Liver (tissue), 2 donors: ENCODE data around the gene GLI3.

Experiments used
- TF ChIP-seq, protein P1 (sequence below): fragments of 150-350 bp; IDR thresholded peaks from 2 replicates; pipeline ENCODE4 v1.5.1; 2017; ENCODE audit warnings: improper control_type of control experiment, low read depth, low read length; ENCODE audit not compliant: missing input control
- TF ChIP-seq, protein P2 (sequence below): IDR thresholded peaks from 2 replicates; pipeline ENCODE4 v1.6.1; 2016; ENCODE audit warnings: antibody characterized with exemption, mild to moderate bottlenecking
- donor health status: healthy.

DNA sequence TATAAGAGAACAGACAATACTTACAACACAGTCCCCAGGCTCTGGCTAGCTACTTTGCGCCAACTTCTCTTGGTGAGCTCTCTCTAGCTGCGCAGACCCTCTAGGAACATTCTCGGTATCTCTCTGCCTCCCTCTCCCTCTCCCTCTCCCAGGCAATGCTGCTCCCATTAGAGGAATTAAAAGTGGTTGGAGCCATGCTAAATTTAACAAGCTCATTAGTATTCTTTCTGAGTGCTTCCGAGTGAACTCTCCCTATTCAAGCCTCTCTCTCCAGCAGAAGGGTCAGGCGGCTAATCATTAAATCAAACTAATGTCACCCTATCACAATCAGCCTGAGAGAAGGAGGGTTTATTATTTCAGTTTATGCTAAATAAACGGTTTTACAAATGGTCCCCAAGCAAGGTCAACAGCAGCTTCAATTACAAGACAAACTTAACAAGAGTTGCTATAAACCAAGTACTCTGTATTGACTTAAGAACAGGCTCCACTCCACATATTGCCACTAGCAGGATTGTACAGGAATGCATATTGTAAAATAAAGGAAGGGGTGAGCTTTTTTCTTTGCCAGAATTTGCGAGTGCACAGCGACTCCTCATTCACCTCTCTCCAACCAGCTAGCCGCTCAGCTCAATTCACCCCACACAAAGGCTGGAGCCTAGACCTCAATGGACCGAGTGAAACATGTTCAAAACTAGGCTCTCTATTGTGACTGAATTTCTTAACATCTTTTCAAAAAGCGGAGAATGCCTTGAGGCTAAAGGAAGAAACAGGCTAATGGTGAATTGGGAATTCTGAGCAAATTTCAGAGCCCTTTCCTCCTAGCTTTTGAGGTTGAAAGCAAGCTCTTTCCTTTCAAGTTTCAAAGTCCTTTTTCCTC, 84.4 kb downstream of the GLI3 start:
- TF ChIP-seq, protein P1, sequence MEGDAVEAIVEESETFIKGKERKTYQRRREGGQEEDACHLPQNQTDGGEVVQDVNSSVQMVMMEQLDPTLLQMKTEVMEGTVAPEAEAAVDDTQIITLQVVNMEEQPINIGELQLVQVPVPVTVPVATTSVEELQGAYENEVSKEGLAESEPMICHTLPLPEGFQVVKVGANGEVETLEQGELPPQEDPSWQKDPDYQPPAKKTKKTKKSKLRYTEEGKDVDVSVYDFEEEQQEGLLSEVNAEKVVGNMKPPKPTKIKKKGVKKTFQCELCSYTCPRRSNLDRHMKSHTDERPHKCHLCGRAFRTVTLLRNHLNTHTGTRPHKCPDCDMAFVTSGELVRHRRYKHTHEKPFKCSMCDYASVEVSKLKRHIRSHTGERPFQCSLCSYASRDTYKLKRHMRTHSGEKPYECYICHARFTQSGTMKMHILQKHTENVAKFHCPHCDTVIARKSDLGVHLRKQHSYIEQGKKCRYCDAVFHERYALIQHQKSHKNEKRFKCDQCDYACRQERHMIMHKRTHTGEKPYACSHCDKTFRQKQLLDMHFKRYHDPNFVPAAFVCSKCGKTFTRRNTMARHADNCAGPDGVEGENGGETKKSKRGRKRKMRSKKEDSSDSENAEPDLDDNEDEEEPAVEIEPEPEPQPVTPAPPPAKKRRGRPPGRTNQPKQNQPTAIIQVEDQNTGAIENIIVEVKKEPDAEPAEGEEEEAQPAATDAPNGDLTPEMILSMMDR, result no peak
- TF ChIP-seq, protein P2, sequence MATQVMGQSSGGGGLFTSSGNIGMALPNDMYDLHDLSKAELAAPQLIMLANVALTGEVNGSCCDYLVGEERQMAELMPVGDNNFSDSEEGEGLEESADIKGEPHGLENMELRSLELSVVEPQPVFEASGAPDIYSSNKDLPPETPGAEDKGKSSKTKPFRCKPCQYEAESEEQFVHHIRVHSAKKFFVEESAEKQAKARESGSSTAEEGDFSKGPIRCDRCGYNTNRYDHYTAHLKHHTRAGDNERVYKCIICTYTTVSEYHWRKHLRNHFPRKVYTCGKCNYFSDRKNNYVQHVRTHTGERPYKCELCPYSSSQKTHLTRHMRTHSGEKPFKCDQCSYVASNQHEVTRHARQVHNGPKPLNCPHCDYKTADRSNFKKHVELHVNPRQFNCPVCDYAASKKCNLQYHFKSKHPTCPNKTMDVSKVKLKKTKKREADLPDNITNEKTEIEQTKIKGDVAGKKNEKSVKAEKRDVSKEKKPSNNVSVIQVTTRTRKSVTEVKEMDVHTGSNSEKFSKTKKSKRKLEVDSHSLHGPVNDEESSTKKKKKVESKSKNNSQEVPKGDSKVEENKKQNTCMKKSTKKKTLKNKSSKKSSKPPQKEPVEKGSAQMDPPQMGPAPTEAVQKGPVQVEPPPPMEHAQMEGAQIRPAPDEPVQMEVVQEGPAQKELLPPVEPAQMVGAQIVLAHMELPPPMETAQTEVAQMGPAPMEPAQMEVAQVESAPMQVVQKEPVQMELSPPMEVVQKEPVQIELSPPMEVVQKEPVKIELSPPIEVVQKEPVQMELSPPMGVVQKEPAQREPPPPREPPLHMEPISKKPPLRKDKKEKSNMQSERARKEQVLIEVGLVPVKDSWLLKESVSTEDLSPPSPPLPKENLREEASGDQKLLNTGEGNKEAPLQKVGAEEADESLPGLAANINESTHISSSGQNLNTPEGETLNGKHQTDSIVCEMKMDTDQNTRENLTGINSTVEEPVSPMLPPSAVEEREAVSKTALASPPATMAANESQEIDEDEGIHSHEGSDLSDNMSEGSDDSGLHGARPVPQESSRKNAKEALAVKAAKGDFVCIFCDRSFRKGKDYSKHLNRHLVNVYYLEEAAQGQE, result no peak
